NCI-H2196 treated with DMSO at 0.1 percent for 48 hours (cell line): ENCODE measurements around the gene RPH3AL.
"Not testable (repeated sequence)": the region's sequence is repeated elsewhere in the genome, so short reads cannot be mapped to it uniquely, and the experiment has no call there.

Experiments used
- DNase-seq: peaks from one replicate; lab custom pipeline; 2025; ENCODE audit not compliant: unreplicated experiment; lab: John Stamatoyannopoulos, UW

RPH3AL gene

DNA sequence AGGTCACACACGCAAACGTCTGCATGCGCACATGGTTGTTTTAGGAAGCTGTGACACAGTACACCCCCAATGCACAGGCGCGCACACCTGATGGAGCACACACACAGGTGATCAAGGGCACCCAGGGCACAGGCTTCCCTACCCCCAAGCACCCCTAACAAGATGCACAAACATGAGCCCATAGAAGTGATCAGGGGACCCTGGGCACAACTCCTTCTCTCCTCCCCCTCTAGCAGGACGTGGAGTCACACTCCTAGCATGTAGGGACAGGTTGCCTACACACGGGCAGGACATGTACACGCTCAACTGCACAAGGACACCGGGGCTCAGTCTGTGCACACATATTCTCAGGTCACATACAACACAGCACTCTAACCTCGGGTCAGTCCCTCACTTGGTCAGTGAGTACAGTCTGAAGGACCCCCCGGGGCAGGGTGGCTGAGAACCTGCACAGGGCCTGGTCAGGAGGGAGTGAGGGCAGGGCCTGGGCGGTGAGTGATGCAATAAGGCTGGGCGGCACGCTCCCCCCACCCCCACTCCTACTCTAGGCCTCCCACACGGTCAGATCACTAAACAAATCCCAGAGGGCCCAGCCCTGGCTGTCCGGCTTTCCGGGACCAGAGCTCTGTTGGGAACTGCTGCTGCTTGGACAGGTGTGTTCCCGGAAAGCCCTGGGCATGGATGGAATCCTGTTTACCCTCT lies 170.4 kb downstream of the RPH3AL start:
- DNase-seq = no peak

DNA sequence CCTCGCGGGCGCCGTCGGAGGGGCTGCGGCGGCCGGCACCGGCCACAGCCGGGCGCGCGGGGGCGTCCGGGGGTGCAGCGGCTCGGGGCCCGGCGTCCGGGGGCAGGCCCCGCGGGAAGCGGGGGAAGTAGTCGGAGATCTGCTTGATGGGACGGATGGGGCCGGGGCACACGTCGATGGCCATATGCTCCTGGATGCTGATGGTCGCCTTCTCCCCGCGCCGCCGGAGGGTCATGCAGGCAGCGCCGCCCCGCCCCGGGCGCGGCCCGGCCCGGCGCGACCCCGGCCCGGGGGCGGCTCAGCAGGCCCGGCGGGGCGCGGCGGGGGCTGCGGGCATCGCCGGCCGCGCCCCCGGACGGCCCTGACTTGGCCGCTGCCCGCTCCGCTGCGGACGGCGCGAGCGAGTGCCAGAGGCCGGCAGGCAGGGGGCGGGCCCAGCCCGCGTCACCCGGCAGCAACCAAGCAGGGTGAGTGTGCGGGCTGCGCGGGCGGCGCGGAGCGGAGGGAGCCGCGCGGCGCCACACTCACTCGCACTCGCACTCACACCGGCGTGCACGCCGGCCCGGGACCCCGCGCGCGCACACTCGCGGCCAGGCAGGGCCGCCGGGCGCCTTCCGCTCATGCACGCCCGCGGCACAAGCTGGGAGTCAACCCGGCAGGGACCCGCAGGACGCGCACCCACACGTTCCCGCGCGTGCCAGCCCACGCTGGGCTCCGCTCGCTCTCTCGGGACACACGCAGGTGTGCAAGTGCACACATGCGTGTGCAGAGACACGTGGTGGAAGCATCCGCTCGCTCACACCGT lies 171.2 kb downstream of the RPH3AL start, which contains the start of gene DOC2B:
DOC2B (minus strand) TSS at position 406 of the 805 bp plus-strand sequence; CDS start at position 235, 171 bp downstream.
- no peak for DNase-seq

DNA sequence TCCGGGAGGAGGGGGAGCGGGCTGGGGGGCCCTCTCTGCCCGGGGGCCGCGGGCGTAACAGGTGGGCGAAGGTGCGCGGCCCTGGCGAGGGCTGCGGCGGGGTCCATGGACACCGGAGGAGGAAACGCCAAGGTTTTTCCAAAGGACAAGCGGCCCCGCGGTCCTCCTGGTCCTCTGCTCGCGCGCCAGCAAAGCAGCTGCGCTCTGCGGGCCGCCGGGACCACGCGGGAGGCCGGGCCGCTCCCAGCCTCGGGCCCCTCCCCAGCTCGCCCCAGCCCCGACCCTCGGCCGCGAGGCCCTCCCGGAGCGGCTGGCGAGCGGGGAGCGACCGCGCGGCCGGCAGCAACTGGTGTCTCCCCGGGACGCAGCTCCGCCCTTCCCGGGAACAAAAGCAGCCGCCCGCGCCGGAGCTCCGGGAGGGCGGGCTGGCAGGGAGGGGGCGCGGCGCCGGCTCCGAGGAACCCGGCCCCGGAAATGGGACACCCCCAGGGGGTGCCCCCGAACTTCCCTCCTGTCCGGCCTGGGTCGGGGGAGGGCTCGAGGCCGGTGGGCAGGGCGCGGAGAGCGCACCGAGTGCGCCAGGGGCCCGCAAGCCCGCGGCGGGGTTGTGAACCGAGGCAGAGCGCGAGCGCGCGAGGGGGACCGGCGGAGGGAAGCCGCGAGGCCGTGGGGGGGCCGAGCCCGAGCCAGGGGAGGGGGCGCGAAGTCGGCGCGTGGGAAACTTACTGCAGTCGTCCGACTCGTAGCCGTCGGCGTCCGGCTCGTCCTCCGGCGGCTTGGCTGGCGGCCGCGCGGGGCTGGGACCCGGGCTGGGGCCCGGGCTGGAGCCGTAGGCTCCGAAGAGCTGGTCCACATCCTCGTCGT lies 172.0 kb downstream of the RPH3AL start:
- DNase-seq = no peak

DNA sequence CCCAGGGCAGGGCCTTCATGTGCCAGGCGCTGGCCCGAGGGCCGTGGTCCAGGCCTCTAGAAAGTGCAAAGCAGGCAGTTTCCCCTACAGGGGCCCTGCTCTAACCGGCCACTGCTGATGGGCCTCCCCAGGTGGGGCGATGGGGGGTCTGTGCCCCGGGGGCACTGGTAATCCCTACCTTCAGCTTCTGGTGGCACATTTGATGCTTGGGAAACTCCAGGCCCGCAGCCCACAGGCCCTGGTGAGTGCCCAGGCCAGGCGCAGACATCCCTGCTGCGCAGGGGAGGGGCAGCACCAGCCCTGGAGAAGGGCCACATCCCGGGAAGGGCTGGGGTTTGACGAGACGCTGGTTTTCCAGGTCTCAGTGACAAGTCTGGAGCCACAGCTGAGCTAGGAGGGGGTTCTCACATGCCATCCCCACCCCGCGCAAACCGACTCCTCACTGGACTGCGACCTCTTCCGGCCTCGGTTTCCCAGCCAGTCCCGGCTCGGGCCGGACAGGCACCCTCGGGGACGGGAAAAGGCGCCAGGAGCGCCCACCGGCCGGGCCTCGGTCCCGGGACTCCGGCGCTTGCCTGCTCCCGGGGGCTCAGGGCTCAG lies 172.7 kb downstream of the RPH3AL start:
- no peak for DNase-seq

DNA sequence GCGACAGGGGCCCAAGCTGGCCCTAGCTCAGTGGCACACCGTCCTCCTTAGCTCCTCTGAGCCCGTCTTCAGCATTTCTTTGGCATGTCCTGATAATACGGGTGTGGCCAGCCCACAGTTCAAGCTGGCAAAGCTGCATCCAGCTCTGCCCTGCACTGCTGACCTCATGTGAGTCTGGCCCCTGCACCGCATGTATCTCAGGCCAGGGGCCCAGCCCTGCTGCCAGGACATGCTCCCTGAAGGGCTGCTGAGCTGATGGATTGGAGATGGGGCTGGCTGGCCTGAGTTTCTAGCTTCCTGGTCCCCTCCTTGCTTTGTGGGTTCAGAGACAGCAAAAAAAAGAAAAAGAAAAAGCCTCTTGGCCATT lies 173.6 kb downstream of the RPH3AL start:
- DNase-seq = no peak

DNA sequence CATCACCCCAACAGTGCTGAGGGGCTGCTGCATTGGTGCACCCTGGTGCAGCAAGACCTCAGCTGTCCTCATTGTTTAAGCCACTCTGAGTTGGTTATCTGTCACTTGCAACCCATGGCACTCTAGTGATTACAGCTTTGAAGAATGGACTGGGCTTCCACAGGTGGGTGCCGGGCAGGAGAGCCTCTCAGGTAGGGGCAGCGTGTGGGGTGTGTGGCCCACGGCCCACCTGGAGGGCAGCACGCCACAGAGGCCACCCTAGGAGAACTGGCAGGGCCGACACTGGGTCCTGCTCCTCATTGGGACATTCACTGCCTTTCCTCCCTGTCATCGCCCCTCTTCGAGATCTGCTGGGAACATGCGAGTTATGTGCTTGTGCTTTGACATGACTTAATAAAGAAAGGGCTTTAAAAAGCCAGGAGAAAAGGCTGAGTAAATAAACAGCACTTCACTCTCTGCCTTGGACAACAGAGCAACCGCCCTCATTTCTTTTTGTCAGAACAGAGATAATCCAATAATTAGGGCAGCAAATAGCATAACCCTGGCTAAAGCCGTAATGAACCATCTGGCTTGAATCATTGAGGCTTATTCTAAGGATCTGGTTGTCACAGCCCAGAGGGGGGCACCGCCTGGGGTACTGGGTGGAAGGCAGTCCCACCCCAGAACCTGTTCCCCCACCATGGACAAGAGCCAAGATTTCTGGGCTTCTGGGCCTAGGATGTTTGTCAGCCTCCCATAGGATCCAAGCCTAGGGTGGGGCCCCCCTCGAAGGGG lies 174.1 kb downstream of the RPH3AL start:
- DNase-seq = no peak

DNA sequence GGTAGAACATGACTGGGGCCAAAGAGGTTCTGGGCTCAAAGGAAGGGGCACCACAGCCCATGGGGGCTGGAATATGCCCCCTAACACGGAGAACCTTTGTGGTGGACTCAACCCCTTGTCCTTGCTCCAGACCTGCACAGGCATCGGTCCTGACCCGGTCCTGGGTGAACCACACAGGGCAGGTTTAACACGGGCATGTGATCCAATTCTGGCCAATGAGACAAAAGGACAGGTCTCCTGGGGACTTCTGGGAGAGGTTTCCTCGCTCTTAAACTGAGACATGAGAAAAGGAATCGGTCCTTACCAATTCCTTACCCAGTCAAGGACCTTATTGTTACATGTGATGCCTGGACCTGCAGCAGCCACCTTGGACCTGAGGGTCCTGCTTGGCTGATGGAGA lies 174.8 kb downstream of the RPH3AL start:
- DNase-seq = no peak

DNA sequence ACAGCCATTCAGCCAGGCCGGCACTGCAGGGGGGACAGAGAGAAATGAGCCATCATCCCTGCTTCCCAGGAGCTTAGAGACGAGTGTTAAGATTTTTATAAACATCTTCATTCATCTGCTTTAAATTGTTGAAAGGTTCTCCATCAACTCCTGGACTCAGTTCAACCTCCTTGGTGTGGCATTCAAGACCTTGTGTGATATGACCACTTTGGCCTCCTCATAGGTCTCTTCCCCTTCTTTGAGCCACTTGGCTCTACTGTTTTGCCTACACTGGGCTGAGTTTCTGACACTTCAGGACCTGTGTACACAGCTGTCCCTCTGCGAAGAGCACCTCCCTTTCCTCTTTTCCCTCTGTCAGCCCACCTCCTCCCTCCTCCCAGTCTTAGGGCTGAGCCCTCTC lies 175.5 kb downstream of the RPH3AL start:
- no peak for DNase-seq

DNA sequence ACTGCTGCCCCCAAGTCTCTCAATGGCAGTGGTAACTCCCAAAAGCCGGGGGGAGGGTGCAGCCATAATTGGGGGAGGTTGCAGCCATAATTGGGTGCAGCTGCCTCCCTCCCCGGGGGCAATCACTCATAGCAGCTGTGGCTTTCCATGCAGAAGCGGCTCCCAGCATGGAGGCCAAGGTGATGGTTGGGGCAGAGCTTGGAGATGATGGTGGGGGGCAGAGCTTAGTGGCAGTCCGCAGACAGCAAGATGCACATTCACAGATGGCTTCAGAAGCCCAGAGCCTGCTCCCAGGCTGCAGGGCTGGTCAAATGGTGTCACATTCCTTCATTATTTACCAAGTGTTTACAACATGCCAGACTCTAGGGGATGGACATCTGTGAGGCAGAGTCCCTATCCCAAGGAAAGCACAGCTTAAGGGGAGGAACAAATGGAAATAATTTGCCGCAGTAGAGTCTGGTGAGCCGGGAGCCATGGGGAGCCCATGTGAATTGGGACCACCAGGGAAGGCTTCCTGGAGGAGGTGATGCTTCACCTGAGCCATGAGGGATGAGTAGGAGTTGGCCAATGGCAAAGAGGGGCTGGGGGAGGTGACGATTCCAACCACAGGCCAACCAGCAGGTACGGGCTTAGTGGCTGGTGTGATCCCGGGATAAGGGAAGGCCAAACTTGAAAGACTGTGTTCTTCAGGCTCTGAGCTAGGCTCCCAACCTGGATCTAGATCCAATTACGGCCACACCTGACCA lies 179.3 kb downstream of the RPH3AL start:
- DNase-seq = no peak

DNA sequence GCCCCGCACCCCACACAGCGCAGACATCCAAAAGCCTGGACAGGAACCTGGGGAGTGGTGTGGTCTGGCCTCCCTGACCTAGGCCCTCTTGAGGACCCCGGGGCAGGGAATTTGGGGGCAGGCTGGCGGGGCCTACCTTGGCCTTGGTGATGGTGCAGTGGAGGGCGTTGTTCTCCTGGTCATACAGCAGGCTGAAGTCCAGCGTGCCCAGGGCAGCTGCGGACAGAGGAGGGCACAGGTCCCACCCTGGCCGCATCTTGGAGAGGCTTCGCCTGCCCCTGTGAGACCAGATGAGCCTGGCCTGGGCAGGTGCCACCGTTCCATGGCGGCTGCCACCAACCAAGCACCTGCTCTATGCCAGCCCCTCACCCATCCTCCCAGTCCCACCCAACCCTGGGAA lies 180.2 kb downstream of the RPH3AL start:
- DNase-seq = no peak

DNA sequence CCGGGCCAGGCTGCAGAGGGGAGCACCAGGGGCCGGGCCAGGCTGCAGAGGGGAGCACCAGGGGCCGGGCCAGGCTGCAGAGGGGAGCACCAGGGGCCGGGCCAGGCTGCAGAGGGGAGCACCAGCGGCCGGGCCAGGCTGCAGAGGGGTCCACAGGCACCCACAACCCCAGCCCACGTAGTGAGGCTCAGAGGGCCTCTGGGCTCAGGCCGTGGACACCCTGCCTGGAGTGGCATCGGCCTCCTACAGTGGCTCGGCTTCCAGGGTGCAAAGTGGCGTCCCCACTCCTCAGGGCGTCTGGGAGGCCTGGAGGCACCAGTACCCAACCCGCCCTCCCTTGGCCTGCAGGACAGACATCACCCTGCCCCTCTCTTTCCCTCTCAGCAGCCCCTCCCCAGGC lies 180.7 kb downstream of the RPH3AL start:
- DNase-seq = no peak

DNA sequence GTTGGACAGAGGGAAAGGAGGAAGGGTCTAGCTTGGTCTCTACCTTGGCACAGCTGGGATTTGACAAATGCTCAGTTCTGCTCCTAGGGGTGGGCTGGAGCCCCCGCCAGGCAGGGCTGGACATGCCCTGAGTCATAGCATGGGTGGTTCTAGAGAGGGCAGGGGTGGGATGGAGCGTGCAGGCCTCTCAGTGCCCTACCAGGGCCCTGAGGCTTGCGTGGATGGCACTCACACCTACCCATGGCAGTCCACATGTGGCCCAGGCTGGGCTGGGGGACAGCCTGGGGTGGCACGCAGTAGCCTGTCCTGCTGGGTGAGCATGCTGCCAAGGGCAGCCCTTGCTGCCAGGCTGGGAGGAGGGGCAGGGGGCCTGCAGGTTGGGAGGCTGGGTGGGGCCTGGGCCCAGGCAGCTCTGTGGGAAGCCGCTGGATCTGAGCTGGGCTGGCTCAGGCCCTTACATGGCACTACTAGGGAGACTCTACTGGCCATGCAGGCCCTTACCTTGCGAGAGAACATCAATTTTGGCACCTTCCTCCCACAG lies 182.4 kb downstream of the RPH3AL start:
- no peak for DNase-seq

DNA sequence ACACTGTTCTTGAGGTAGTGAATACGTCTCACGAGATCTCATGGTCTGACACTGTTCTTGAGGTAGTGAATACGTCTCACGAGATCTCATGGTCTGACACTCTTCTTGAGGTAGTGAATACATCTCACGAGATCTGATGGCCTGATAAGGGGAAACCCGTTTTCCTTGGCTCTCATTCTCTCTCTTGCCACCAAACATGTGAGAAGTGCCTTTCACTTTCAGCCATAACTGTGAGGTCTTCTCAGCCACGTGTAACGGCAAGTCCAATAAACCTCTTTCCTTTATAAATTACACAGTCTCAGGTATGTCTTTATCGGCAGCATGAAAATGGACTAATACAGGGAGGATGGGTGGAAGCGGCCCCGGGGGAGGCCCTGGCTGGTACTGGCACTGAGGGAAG lies 184.0 kb downstream of the RPH3AL start:
- not testable (repeated sequence) for DNase-seq

DNA sequence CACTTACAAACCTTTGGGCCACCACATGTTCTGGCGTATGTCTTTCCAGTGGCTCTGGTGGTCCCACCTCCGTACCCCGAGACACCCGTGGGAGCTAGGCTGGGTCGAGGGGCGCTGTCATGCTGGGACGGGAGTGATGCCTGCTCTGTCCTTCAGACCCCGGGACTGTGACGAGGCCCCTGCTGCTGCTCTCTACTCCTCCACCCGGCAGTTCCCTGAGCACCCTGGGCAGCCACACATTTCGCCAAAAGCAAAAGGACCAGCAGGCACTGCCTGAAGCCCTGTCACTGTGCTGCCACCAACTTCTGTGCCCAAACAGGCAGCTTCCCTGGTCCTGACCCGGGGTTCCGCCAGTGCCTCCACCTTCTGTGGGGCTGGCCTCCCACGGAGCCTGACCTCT lies 186.7 kb downstream of the RPH3AL start:
- DNase-seq = no peak

DNA sequence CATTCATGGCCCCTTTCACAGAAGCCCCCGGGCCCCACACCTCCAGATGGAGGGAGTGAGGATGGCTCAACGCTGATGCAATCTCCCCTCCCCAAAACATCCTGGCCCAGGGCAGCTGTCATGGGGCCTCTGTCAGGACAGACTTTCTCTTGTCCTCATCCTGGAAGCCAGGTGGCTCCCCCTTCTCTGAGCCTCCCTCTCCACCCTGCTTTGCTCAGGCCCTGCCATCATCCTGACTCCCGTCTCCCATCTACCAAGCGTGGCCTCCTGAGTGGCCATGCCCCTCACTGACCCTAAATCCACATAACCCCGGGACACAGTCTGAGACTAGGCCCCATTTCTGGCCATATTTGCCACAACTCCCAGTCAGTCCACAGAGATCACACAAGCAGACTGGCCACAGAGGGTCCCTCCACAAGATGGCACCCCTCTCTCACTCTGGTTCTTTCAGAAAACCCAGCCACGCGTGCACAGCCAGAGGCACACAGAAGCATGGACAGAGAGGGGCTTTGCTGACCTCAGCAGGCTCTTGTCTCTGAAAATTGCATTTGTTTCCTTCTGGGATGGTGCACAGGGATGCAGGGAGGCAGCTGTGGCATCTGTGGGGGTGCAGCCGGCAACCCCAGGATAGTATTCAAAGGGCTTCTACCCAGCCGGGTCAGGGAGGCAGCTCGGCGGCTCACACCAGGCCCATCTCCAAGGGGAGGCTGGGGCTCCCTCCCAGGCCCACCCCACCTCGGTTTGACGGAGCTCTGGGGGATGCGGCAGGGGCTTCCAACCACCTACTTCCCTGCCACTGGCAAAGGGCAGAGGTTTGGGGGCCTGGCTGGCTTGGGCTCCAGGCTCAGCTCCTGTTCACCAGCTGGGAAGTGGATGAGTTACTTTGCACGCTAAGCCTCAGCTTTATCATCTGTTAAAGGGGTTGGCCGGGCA lies 188.0 kb downstream of the RPH3AL start:
- DNase-seq = no peak

DNA sequence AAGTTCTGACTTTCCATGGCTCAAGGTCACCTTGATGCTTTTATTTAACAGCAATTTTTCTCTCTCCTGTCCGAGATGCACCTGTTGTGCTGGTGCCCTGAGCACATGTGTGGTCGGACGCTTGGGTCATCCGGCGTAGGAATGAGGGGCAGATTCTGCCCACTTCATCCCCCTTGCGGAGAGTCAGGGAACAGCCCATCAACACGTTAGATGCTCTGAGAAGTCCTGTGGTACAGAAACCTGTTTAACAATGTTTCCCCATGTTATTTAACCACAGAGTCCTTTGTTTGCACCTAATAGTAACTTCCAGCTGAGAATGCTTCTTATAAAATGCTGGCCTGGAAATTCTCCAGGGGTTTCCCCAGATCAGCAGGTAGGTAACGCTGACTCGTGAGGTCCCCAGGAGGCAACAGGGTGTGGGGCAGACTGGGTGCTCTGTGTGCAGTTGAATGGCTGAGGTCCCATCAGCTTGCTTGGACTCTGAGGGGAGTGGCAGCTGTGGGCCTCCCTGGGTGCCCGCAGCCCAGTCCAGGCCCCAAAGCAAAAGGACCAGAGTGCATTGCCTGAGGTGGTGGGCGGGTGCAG lies 189.0 kb downstream of the RPH3AL start:
- DNase-seq = no peak

DNA sequence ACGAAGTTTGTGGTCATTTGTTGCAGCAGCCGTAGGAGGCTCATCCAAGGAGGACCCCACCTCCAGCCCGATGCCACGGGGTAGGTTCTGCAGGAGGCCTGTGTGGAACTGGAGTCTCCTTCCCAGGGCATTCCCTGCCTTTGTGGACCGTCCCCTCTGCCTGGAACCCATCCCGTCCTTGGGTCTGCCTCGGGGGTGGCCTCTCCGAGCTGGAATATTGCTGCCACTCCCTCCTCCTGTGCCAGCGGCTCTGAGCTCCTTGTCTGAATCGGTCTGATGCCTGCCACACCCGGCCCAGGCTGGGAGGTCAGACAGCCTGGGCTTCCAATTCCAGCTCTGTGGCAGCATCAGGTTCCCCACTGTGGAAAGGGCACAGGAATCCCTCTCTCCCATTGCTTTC lies 189.9 kb downstream of the RPH3AL start:
- DNase-seq = no peak
